Left lung (tissue), 10 donors: ENCODE data around the gene SAYSD1. TPM values are rescaled to one million over a fixed set of nuclear protein-coding genes. Genes with fewer than 3 reads are reported as not detected.

Source experiments
- ATAC-seq: fragments of 200-7000 bp; cut with Tn5 transposase; one replicate; pipeline ENCODE4 v1.9.1; 2020; ENCODE audit warnings: moderate library complexity
- DNase-seq, 4 donors: peaks; one replicate each; pipeline ENCODE4 v3.0.0-alpha.2; 2013 to 2020
- H3K27ac ChIP-seq, 2 donors: fragments of 200-600 bp; sonication (generic) in 1 of 2; one replicate each; pipeline versions ENCODE4 v1.5.0 to v1.8.0; 2020 to 2021
- H3K27me3 ChIP-seq, 2 donors: fragments of 200-600 bp; sonication (generic) in 1 of 2; one replicate each; pipeline versions ENCODE4 v1.5.0 to v1.8.0; 2020 to 2021
- H3K36me3 ChIP-seq, 2 donors: fragments of 200-600 bp; sonication (generic) in 1 of 2; one replicate each; pipeline versions ENCODE4 v1.5.0 to v1.8.0; 2020 to 2021
- H3K4me1 ChIP-seq, 2 donors: fragments of 200-600 bp; one replicate each; pipeline ENCODE4 v1.8.0; 2021
- H3K4me3 ChIP-seq, 2 donors: fragments of 200-600 bp; sonication (generic) in 1 of 2; one replicate each; pipeline versions ENCODE4 v1.5.0 to v1.8.0; 2020 to 2021; ENCODE audit warnings: mild to moderate bottlenecking in 1 of 2
- H3K9me3 ChIP-seq, 2 donors: fragments of 200-600 bp; sonication (generic) in 1 of 2; one replicate each; pipeline versions ENCODE4 v1.5.0 to v1.8.0; 2020 to 2021
- CTCF ChIP-seq, 2 donors: fragments of 200-600 bp; sonication (generic) in 1 of 2; IDR thresholded peaks; one replicate each; pipeline versions ENCODE4 v1.5.0 to v1.8.0; 2021; ENCODE audit warnings: antibody characterized with exemption in 2 of 2
- intact Hi-C, 2 donors: fragments of 100-400 bp; cut with DNase I; formaldehyde crosslinking; loops; one replicate each; pipeline versions ENCODE4 v1.11.2 to v1.14.2; 2022
- polyA plus RNA-seq, 6 donors: library from polyadenylated mRNA; unstranded; fragments of 120-200 nt; gene quantifications; one replicate each; pipeline ENCODE4 v1.2.1, GENCODE V29; 2013; ENCODE audit not compliant: insufficient read length in 6 of 6
- total RNA-seq, 2 donors: library from RNA; stranded (reverse); fragmentation: NEBNext Ultra II Directional; extraction: Animal tissue kit (Norgen Biotek cat#: 25700); gene quantifications; one replicate each; pipeline ENCODE4 v1.2.1, GENCODE V29; 2021
- donor health status: DM: no; HTN: yes; CAD: no.
- donor health status: DM: no; HTN: no; CAD: no.

The SAYSD1 gene
- total and polyA plus RNA-seq, 8 donors, result 15.4 to 24.0 (median 21.6) TPM

GRCh38 chr6:39059496-39060310, 55.3 kb downstream of the SAYSD1 start:
- ATAC-seq, result no peak
- TF ChIP-seq CTCF (IDR thresholded peaks at IDR 0.05), result no peak

GRCh38 chr6:39058471-39059147, 56.4 kb downstream of the SAYSD1 start:
- Histone ChIP-seq H3K27me3 (peaks cover 0 to 6% of the 10 kb centered on the region in 2 donors), H3K27ac (no peak overlapping the region), H3K4me3 (no peak overlapping the region), H3K9me3 (no peaks in the 10 kb centered on the region), H3K36me3 (no peaks in the 10 kb centered on the region), H3K4me1 (no peaks in the 10 kb centered on the region)
- intact Hi-C loops, result no loop called here
- ATAC-seq (no peak), DNase-seq (no peak)
- no peak for TF ChIP-seq CTCF (IDR thresholded peaks at IDR 0.05)

More at GRCh38 chr6:39059496-39060310, 55.3 kb downstream of the SAYSD1 start:
- Histone ChIP-seq H3K27ac (no peak overlapping the region), H3K4me3 (no peak overlapping the region), H3K36me3 (no peaks in the 10 kb centered on the region), H3K9me3 (no peaks in the 10 kb centered on the region), H3K4me1 (no peaks in the 10 kb centered on the region), H3K27me3 (peaks cover 0 to 6% of the 10 kb centered on the region in 2 donors)
- no peak for DNase-seq
- intact Hi-C loops, result no loop called here

DNA sequence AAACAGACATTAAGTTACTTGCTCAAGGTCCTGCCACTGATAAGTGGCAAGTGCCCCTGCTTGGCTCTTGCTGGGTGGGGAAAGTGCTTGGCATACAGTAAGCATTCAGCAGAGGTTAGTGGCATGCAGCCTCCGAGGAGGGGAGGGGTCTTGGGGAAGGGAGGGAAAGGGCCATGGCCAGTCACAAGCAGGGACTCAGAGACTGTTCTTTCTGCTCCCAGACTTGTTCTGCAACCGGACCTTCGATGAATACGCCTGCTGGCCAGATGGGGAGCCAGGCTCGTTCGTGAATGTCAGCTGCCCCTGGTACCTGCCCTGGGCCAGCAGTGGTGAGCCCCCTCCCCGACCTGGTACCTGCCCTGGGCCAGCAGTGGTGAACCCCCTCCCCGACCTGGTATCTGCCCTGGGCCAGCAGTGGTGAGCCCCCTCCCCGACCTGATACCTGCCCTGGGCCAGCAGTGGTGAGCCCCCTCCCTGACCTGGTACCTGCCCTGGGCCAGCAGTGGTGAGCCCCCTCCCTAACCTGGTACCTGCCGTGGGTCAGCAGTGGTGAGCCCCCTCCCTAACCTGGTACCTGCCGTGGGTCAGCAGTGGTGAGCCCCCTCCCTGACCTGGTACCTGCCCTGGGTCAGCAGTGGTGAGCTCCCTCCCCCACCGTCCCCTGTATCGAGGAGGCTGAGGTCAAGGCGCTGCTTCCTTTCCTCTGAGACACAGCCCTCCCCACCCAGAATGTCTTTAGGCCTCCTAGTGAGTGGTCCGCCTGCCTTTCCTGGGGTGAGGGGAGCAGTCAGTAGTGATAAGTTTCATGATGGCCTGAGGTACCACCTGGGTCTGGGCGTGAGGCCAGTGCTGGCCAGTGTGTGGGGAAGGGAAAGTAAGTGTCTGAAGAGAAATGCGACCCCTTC, 57.5 kb downstream of the SAYSD1 start:
- ATAC-seq (no peak), DNase-seq (no peak)
- H3K4me1 ChIP-seq, result no peaks in the 10 kb centered on the region
- H3K4me3 ChIP-seq, result no peak overlapping the region
- no peaks in the 10 kb centered on the region for H3K36me3 ChIP-seq
- intact Hi-C loops, result no loop called here
- peaks cover 0 to 6% of the 10 kb centered on the region in 2 donors for H3K27me3 ChIP-seq
- no peak overlapping the region for H3K27ac ChIP-seq
- no peaks in the 10 kb centered on the region for H3K9me3 ChIP-seq
- no peak for TF ChIP-seq CTCF (IDR thresholded peaks at IDR 0.05)

- peaks cover 0 to 6% of the 10 kb centered on the region in 2 donors for H3K27me3 ChIP-seq
- no peaks in the 10 kb centered on the region for H3K4me1 ChIP-seq
- no peaks in the 10 kb centered on the region for H3K9me3 ChIP-seq
- H3K4me3 ChIP-seq, result no peak overlapping the region
- intact Hi-C loops, result no loop called here
- no peaks in the 10 kb centered on the region for H3K36me3 ChIP-seq
- no peak for TF ChIP-seq CTCF (IDR thresholded peaks at IDR 0.05)
- H3K27ac ChIP-seq, result no peak overlapping the region
- no peak for DNase-seq
- ATAC-seq, result no peak
Observed at GRCh38 chr6:39056681-39057080, 58.3 kb downstream of the SAYSD1 start.
